Measurements from ENCODE around the gene ZNF560. TPM values are rescaled to one million over a fixed set of nuclear protein-coding genes. Genes with fewer than 3 reads are reported as not detected.

The ZNF560 gene
- total RNA-seq, 8 experiments from 2014 or later = 0.05 to 3.5 (median 0.21) TPM; not detected in 1

DNA sequence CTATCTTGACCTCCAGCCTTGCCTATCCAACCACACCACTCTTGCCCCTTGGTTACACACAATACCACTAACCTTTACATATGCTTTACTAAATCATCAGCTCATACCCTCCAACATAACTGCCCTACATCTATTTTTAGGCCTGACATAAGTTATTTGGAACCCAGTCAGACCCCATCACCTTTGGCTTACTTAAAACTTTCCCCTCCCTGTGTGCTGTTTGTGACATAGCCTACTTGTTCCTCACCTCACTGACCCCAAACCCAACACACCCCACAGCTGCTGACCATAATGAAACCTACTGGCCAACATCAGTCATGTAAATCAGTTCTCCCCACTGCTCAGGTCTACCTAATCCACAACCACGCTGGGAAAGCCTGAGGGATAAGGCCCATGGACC is 68.0 kb downstream of the ZNF560 start:
- Histone ChIP-seq H3K27ac (no peak overlapping the region), H3K4me1 (replicated peaks in 1 of 2) (peaks cover 4 to 9% of the 10 kb centered on the region in 2 donors), H3K4me3 (no peak overlapping the region)
- WGBS, 10 experiments = 60 to 88% methylated on average over 1 of the region's 1 CpG; no CpG with 5 or more reads in 8 of the 10 experiments
- no peak for ATAC-seq (replicated peaks in 6 of 8)
- in situ Hi-C loops (cut with MboI; ENCODE audit: low pct_unique_long_range_greater_than_20kb in 2 of 9, low sequenced_read_pairs in 9 of 9, unreplicated experiment in 9 of 9) = loop anchor here in 1 of 9 experiments (25.0 kb wide), 1 partner anchor 293 kb away; the partner anchor contains the start of genes OR7G3 and ZNF317

DNA sequence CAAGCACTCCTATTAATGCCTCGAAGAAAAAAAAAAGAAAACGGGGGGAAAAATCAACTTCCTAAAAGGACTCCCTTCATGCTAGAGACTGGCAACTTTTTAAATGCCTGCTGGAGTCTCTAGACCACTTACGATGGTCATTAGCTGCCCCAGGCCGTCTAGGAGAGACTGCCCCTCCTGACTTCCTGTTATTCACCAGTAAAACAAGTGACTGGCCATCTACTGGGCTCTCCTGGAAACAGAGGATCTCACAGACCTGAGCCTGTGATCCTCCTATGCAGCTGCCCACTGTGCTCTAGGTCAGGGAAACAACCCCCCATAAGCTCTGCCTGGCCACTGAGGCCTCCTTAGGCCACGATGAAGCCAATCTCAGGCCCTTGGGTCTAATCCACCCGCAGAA is 70.5 kb downstream of the ZNF560 start:
- Histone ChIP-seq H3K4me3 (no peak overlapping the region), H3K4me1 (replicated peaks in 1 of 2) (no peaks in the 10 kb centered on the region), H3K27ac (no peak overlapping the region)
- in situ Hi-C loops (cut with MboI; ENCODE audit: low pct_unique_long_range_greater_than_20kb in 2 of 9, low sequenced_read_pairs in 9 of 9, unreplicated experiment in 9 of 9) = loop anchor here in 1 of 9 experiments (25.0 kb wide), 1 partner anchor 291 kb away; the partner anchor contains the start of genes OR7G3 and ZNF317
- 47 to 90% (median 69%) methylated on average over 2 to 4 of the region's 6 CpGs; no CpG with 5 or more reads in 4 of the 10 experiments for WGBS, 10 experiments
- no peak for ATAC-seq (replicated peaks in 6 of 8)

Other genes with a start within 250 kb of the ZNF560 start
- gene OR7E24, start 247.7 kb downstream of the ZNF560 start, total RNA-seq = under 1 TPM in 3 of 8 experiments, not detected in 5; 0.29 to 0.43 (median 0.35) TPM
- 10 to 100 TPM in 1 of 8 experiments, 1 to 10 TPM in 6, under 1 TPM in 1; 0.41 to 11.8 (median 4.1) TPM for gene ZNF699, start 188.8 kb downstream of the ZNF560 start, total RNA-seq
- 10 to 100 TPM in 5 of 8 experiments, 1 to 10 TPM in 3; 3.8 to 24.3 (median 15.5) TPM for gene ZNF559, start 174.4 kb downstream of the ZNF560 start, total RNA-seq
- 10 to 100 TPM in 2 of 8 experiments, 1 to 10 TPM in 6; 2.2 to 12.6 (median 5.4) TPM for gene ZNF177, start 135.6 kb downstream of the ZNF560 start, total RNA-seq
- 10 to 100 TPM; 12.7 to 42.4 (median 19.5) TPM for gene ZNF266, start 63.0 kb downstream of the ZNF560 start, total RNA-seq
- 10 to 100 TPM; 10.4 to 21.3 (median 16.2) TPM for gene ZNF426, start 40.0 kb upstream of the ZNF560 start, total RNA-seq
- 10 to 100 TPM; 43.9 to 72.6 (median 51.5) TPM for gene ZNF121, start 85.9 kb upstream of the ZNF560 start, total RNA-seq
- 10 to 100 TPM; 23.2 to 60.3 (median 33.7) TPM for gene ZNF561, start 122.6 kb upstream of the ZNF560 start, total RNA-seq
- gene ZNF562, start 176.5 kb upstream of the ZNF560 start, total RNA-seq = 10 to 100 TPM; 20.6 to 39.4 (median 28.1) TPM